NB4 (cell line): ENCODE measurements around the gene KRT28.

Experiments used
- POLR2A ChIP-seq: IDR thresholded peaks from 2 replicates; pipeline ENCODE4 v1.6.1; 2011; ENCODE audit warnings: mild to moderate bottlenecking; ENCODE audit not compliant: insufficient read length; ENCODE audit errors: extremely low read depth
- TF ChIP-seq, protein P1 (sequence below): IDR thresholded peaks from one replicate; pipeline ENCODE4 v1.5.1; 2012; ENCODE audit warnings: low read depth, low read length

- TF ChIP-seq, protein P1, sequence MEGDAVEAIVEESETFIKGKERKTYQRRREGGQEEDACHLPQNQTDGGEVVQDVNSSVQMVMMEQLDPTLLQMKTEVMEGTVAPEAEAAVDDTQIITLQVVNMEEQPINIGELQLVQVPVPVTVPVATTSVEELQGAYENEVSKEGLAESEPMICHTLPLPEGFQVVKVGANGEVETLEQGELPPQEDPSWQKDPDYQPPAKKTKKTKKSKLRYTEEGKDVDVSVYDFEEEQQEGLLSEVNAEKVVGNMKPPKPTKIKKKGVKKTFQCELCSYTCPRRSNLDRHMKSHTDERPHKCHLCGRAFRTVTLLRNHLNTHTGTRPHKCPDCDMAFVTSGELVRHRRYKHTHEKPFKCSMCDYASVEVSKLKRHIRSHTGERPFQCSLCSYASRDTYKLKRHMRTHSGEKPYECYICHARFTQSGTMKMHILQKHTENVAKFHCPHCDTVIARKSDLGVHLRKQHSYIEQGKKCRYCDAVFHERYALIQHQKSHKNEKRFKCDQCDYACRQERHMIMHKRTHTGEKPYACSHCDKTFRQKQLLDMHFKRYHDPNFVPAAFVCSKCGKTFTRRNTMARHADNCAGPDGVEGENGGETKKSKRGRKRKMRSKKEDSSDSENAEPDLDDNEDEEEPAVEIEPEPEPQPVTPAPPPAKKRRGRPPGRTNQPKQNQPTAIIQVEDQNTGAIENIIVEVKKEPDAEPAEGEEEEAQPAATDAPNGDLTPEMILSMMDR, result no peak
- no peak for TF ChIP-seq POLR2A
Observed at GRCh38 chr17:40782450-40782849, 17.3 kb downstream of the KRT28 start, which contains the start of gene KRT27.
